Karpas-422 (cell line): ENCODE data around the gene JARID2. TPM values are rescaled to one million over a fixed set of nuclear protein-coding genes. Genes with fewer than 3 reads are reported as not detected.
"Not testable (repeated sequence)": the region's sequence is repeated elsewhere in the genome, so short reads cannot be mapped to it uniquely, and the experiment has no call there.

Experiments
- DNase-seq: peaks from one replicate; pipeline ENCODE4 v3.0.0-alpha.2; 2015
- H2AFZ ChIP-seq: fragments of 200-600 bp; sonication (generic); 2 replicates; pipeline ENCODE4 v1.6.1; 2014; ENCODE audit warnings: antibody characterized with exemption, low read length, mixed read lengths
- H3K27ac ChIP-seq: fragments of 200-600 bp; sonication (generic); 2 replicates; pipeline ENCODE4 v1.5.1; 2014; ENCODE audit warnings: mild to moderate bottlenecking, low read length, moderate library complexity
- H3K27me3 ChIP-seq: fragments of 200-600 bp; sonication (generic); 2 replicates; pipeline ENCODE4 v1.6.1; 2014; ENCODE audit warnings: low read length, mixed read lengths
- H3K36me3 ChIP-seq: fragments of 200-600 bp; sonication (generic); 2 replicates; pipeline ENCODE4 v1.6.1; 2014; ENCODE audit warnings: low read length, mixed read lengths; ENCODE audit not compliant: insufficient read depth
- H3K4me1 ChIP-seq: fragments of 200-600 bp; sonication (generic); 2 replicates; pipeline ENCODE4 v1.6.1; 2014; ENCODE audit warnings: mild to moderate bottlenecking, low read length, mixed read lengths
- H3K4me2 ChIP-seq: fragments of 200-600 bp; sonication (generic); 2 replicates; pipeline ENCODE4 v1.6.1; 2014; ENCODE audit warnings: low read length, low read depth, mild to moderate bottlenecking; ENCODE audit not compliant: poor library complexity, severe bottlenecking
- H3K4me3 ChIP-seq: fragments of 200-600 bp; sonication (generic); 2 replicates; pipeline ENCODE4 v1.5.1; 2014; ENCODE audit warnings: mild to moderate bottlenecking, antibody characterized with exemption, low read length, mixed read lengths
- H3K79me2 ChIP-seq: fragments of 200-600 bp; sonication (generic); 2 replicates; pipeline ENCODE4 v1.6.1; 2014; ENCODE audit warnings: mild to moderate bottlenecking, low read length, mixed read lengths
- H3K9ac ChIP-seq: fragments of 200-600 bp; sonication (generic); 2 replicates; pipeline ENCODE4 v1.6.0; 2014; ENCODE audit warnings: low read length
- H3K9me2 ChIP-seq: fragments of 200-600 bp; sonication (generic), shearing (Covaris generic); replicated peaks from 2 replicates; pipeline ENCODE4 v1.6.0; 2014; ENCODE audit warnings: mild to moderate bottlenecking, low read length, moderate library complexity; ENCODE audit not compliant: insufficient read depth
- H3K9me3 ChIP-seq: fragments of 300-700, 200-600 bp; sonication (generic); 2 replicates; pipeline ENCODE4 v1.6.1; 2014; ENCODE audit warnings: low read length, mixed read lengths
- H4K20me1 ChIP-seq: fragments of 200-600 bp; sonication (generic); 2 replicates; pipeline ENCODE4 v1.6.1; 2014; ENCODE audit warnings: mild to moderate bottlenecking, antibody characterized with exemption, low read length, low read depth; ENCODE audit not compliant: insufficient read depth
- total RNA-seq: library from RNA; depleted of rRNA; stranded (reverse); fragments of >200 nt; shearing (Covaris generic); gene quantifications from 2 replicates; pipeline ENCODE4 v1.2.3, GENCODE V29; 2014; ENCODE audit warnings: low replicate concordance

JARID2 gene
- total RNA-seq, 1 experiment from 2014 or later, result 2.8 TPM

- Histone ChIP-seq H3K9me2 (no peaks in the 10 kb centered on the region), H3K4me1 (peaks cover 7% of the 10 kb centered on the region), H3K4me2 (no peak overlapping the region), H3K27me3 (no peaks in the 10 kb centered on the region), H2AFZ (no peak overlapping the region), H3K9me3 (no peaks in the 10 kb centered on the region), H3K79me2 (no peaks in the 10 kb centered on the region), H3K27ac (no peak overlapping the region), H3K9ac (no peak overlapping the region), H4K20me1 (peaks cover 30% of the 10 kb centered on the region; the same call in 1 of the 2 replicates), H3K4me3 (no peak overlapping the region), H3K36me3 (no peaks in the 10 kb centered on the region)
- no peak for DNase-seq
Measured at GRCh38 chr6:15285682-15286294, 39.9 kb downstream of the JARID2 start.

- peak; percentile 66 for DNase-seq
- Histone ChIP-seq H3K4me3 (no peak overlapping the region), H3K9ac (no peak overlapping the region), H3K27ac (no peak overlapping the region), H3K27me3 (no peaks in the 10 kb centered on the region), H3K79me2 (no peaks in the 10 kb centered on the region), H3K9me3 (no peaks in the 10 kb centered on the region), H3K4me2 (no peak overlapping the region), H4K20me1 (peaks cover 19% of the 10 kb centered on the region; the same call in 1 of the 2 replicates), H3K4me1 (peaks cover 7% of the 10 kb centered on the region), H3K9me2 (no peaks in the 10 kb centered on the region), H2AFZ (no peak overlapping the region), H3K36me3 (no peaks in the 10 kb centered on the region)
Measured at GRCh38 chr6:15287670-15288375, 42.0 kb downstream of the JARID2 start.

GRCh38 chr6:15288856-15289255 is 43.0 kb downstream of the JARID2 start:
- Histone ChIP-seq H4K20me1 (peaks cover 21% of the 10 kb centered on the region; the same call in 1 of the 2 replicates), H3K9me3 (no peaks in the 10 kb centered on the region), H3K27ac (no peak overlapping the region), H3K4me3 (no peak overlapping the region), H2AFZ (no peak overlapping the region), H3K9me2 (no peaks in the 10 kb centered on the region), H3K36me3 (no peaks in the 10 kb centered on the region), H3K79me2 (no peaks in the 10 kb centered on the region), H3K4me2 (no peak overlapping the region), H3K27me3 (no peaks in the 10 kb centered on the region), H3K9ac (no peak overlapping the region), H3K4me1 (peaks cover 7% of the 10 kb centered on the region)
- no peak for DNase-seq

- H3K4me2 ChIP-seq, H2AFZ ChIP-seq, DNase-seq, H3K27me3 ChIP-seq, H3K4me1 ChIP-seq, H3K79me2 ChIP-seq, H3K9me2 ChIP-seq, H3K9ac ChIP-seq, H3K4me3 ChIP-seq, H3K9me3 ChIP-seq, H3K27ac ChIP-seq, H3K36me3 ChIP-seq: not testable (repeated sequence)
- peaks cover 17% of the 10 kb centered on the region; the same call in 1 of the 2 replicates for H4K20me1 ChIP-seq
Measured at GRCh38 chr6:15289456-15289855, 43.6 kb downstream of the JARID2 start.

GRCh38 chr6:15290067-15290680 is 44.3 kb downstream of the JARID2 start:
- Histone ChIP-seq H3K4me3 (no peak overlapping the region), H4K20me1 (peaks cover 17% of the 10 kb centered on the region; the same call in 1 of the 2 replicates), H3K27ac (no peak overlapping the region), H3K9ac (no peak overlapping the region), H3K4me1 (peaks cover 7% of the 10 kb centered on the region), H3K36me3 (no peaks in the 10 kb centered on the region), H3K9me2 (no peaks in the 10 kb centered on the region), H2AFZ (no peak overlapping the region), H3K79me2 (no peaks in the 10 kb centered on the region), H3K27me3 (no peaks in the 10 kb centered on the region), H3K9me3 (no peaks in the 10 kb centered on the region), H3K4me2 (no peak overlapping the region)
- no peak for DNase-seq

- H3K4me3 ChIP-seq, result no peak overlapping the region
- no peaks in the 10 kb centered on the region for H3K9me2 ChIP-seq
- peaks cover 7% of the 10 kb centered on the region for H3K4me1 ChIP-seq
- H3K4me2 ChIP-seq, result no peak overlapping the region
- H3K27ac ChIP-seq, result no peak overlapping the region
- DNase-seq, result no peak
- no peak overlapping the region for H2AFZ ChIP-seq
- no peak overlapping the region for H3K9ac ChIP-seq
- no peaks in the 10 kb centered on the region for H3K79me2 ChIP-seq
- H3K27me3 ChIP-seq, result no peaks in the 10 kb centered on the region
- no peaks in the 10 kb centered on the region for H3K9me3 ChIP-seq
- H3K36me3 ChIP-seq, result no peaks in the 10 kb centered on the region
- H4K20me1 ChIP-seq, result peaks cover 23% of the 10 kb centered on the region
Measured at GRCh38 chr6:15290962-15291704, 45.3 kb downstream of the JARID2 start.

- no peaks in the 10 kb centered on the region for H3K9me3 ChIP-seq
- no peaks in the 10 kb centered on the region for H3K79me2 ChIP-seq
- no peaks in the 10 kb centered on the region for H3K9me2 ChIP-seq
- H3K27me3 ChIP-seq, result no peaks in the 10 kb centered on the region
- peaks cover 1% of the 10 kb centered on the region for H3K4me1 ChIP-seq
- no peak overlapping the region for H2AFZ ChIP-seq
- no peak overlapping the region for H3K4me3 ChIP-seq
- no peak overlapping the region for H3K27ac ChIP-seq
- H3K4me2 ChIP-seq, result no peak overlapping the region
- peaks cover 28% of the 10 kb centered on the region for H4K20me1 ChIP-seq
- H3K9ac ChIP-seq, result no peak overlapping the region
- DNase-seq, result no peak
- no peaks in the 10 kb centered on the region for H3K36me3 ChIP-seq
Measured at GRCh38 chr6:15292721-15293302, 46.9 kb downstream of the JARID2 start.
